Calu3 (cell line): ENCODE results near the gene DNAJC10. TPM values are rescaled to one million over a fixed set of nuclear protein-coding genes. Genes with fewer than 3 reads are reported as not detected.

ENCODE experiments used
- BruUV-seq: library from RNA; stranded (reverse); fragments of 400-500 nt; replicated peaks from 2 replicates; lab custom pipeline; 2021; lab: Mats Ljungman, UMichigan
- CTCF ChIA-PET: fragments of 300-600 bp; sonication (Branson Sonifier 250); formaldehyde crosslinking; loops from one replicate; lab custom pipeline; 2022; ENCODE audit warnings: antibody characterized with exemption; lab: Charles Lee
- DNase-seq: peaks from one replicate; pipeline ENCODE4 v3.0.0; 2022
- H3K27ac Mint-ChIP-seq: one replicate; pipeline ENCODE4 v1.8.0; 2022; ENCODE audit warnings: mixed read lengths; ENCODE audit not compliant: unreplicated experiment
- H3K27me3 Mint-ChIP-seq: one replicate; pipeline ENCODE4 v1.8.0; 2022; ENCODE audit warnings: mixed read lengths; ENCODE audit not compliant: unreplicated experiment
- H3K36me3 Mint-ChIP-seq: one replicate; pipeline ENCODE4 v1.8.0; 2022; ENCODE audit warnings: mild to moderate bottlenecking, moderate library complexity, mixed read lengths; ENCODE audit not compliant: insufficient read depth, unreplicated experiment
- H3K4me1 Mint-ChIP-seq: one replicate; pipeline ENCODE4 v1.8.0; 2022; ENCODE audit warnings: mild to moderate bottlenecking, low read depth, mixed read lengths; ENCODE audit not compliant: unreplicated experiment
- H3K4me3 Mint-ChIP-seq: one replicate; pipeline ENCODE4 v1.8.0; 2022; ENCODE audit warnings: mild to moderate bottlenecking, low read depth, moderate library complexity, mixed read lengths; ENCODE audit not compliant: unreplicated experiment
- H3K9me3 Mint-ChIP-seq: one replicate; pipeline ENCODE4 v1.8.0; 2022; ENCODE audit warnings: low read depth, mixed read lengths; ENCODE audit not compliant: unreplicated experiment
- CTCF ChIP-seq: fragments of 200-600 bp; IDR thresholded peaks from one replicate; pipeline ENCODE4 v1.8.0; 2022; ENCODE audit warnings: antibody characterized with exemption; ENCODE audit not compliant: unreplicated experiment
- intact Hi-C: fragments of 100-400 bp; cut with micrococcal nuclease; formaldehyde crosslinking; loops from one replicate; pipeline ENCODE4 v1.10.0; 2022; ENCODE audit not compliant: unreplicated experiment
- total RNA-seq: library from RNA; stranded (reverse); gene quantifications from 2 replicates; pipeline ENCODE4 v1.2.3, GENCODE V29; 2022

Gene DNAJC10
- total RNA-seq, 1 experiment from 2014 or later, result 210 TPM

DNA sequence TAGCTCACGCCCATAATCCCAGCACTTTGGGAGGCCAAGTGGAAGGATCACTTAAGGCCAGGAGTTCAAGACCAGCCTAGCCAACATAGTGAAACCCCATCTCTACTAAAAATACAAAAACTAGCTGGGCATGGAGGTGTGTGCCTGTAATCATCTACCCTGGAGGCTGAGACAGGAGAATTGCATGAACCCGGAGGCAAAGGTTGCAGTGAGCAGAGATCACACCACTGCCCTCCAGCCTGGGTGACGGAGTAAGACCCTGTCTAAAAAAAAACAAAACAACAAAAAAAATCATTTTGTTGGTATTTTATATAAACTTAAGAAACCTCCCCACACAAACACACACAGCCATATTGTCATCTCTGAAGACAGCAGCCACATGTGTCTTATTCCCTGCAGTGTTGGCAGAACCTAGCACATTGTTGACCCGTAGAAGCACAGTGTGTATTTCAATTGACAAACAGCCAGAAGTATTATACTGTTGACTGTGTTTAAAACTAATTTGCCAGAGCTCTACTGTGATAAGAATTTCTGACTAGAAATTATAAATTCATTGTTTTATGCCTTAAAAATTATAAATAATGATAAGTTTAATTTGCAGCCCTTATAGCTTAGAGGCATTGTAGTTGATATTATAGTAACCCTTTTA, 68.1 kb downstream of the DNAJC10 start:
- Mint-ChIP-seq H3K9me3 (no peaks in the 10 kb centered on the region), H3K36me3 (peaks cover 54% of the 10 kb centered on the region), H3K4me1 (no peaks in the 10 kb centered on the region), H3K27me3 (no peaks in the 10 kb centered on the region), H3K27ac (no peak overlapping the region), H3K4me3 (no peak overlapping the region)
- intact Hi-C loops, result loop anchor here (2.0 to 10.0 kb wide), 2 partner anchors 197 to 311 kb away; no protein-coding TSS in a partner anchor
- TF ChIP-seq CTCF, result no peak
- CTCF ChIA-PET, result interaction anchor here (0.6 kb wide), 1 partner anchor 220 kb away, joined by 3 read pairs; no protein-coding TSS in a partner anchor
- no TSS peak for BruUV-seq
- no peak for DNase-seq

- Mint-ChIP-seq H3K4me3 (no peak overlapping the region), H3K27ac (no peak overlapping the region), H3K36me3 (peaks cover 56% of the 10 kb centered on the region), H3K9me3 (no peaks in the 10 kb centered on the region), H3K27me3 (no peaks in the 10 kb centered on the region), H3K4me1 (no peaks in the 10 kb centered on the region)
- intact Hi-C loops, result loop anchor here (2.0 to 10.0 kb wide), 2 partner anchors 196 to 310 kb away; no protein-coding TSS in a partner anchor
- DNase-seq, result no peak
- BruUV-seq, result no TSS peak
- CTCF ChIA-PET, result no interaction called here
- no peak for TF ChIP-seq CTCF
These were observed 68.7 kb downstream of the DNAJC10 start for GRCh38 chr2:182784777-182785176.

DNA sequence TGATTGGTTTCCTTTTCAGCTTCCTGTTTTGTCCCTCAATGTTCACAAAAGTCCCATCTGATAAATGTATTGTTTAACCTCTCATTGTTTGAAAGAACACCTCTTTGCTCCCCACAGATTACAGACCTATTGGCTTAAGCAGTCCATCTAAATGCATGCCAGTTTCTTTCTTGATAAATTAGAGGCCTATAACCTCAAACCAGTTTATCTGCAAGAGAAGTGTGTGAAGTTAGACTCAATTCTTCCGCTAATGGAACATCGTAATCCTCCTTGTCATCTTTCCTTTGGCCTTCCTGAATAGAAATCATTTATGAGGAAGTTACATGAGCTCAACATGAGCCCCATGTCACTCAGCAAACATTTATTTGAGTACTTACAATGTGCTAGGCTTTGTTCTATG, 76.4 kb downstream of the DNAJC10 start:
- no peak for DNase-seq
- BruUV-seq, result no TSS peak
- CTCF ChIA-PET, result no interaction called here
- no peak for TF ChIP-seq CTCF
- Mint-ChIP-seq H3K4me3 (no peak overlapping the region), H3K4me1 (no peaks in the 10 kb centered on the region), H3K9me3 (no peaks in the 10 kb centered on the region), H3K36me3 (peaks cover 21% of the 10 kb centered on the region), H3K27ac (peak overlapping the region; percentile 6), H3K27me3 (no peaks in the 10 kb centered on the region)
- intact Hi-C loops, result no loop called here

DNA sequence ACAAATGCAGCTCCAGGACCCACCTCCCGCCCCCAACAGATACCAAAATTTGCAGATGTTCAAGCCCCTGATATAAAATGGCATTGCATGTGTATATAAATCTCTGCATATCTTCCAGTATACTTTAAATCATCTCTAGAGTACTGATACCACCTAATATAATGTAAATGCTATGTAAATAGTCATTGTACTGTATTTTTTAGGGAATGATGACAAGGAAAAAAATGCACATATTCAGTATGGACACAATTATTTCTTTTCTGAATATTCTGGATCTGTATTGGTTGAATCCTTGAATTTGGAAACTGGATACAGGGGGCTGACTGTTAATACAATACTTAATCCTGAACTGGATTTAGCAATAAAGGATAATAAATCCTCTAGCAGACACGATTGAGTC, 82.7 kb downstream of the DNAJC10 start:
- H3K9me3 Mint-ChIP-seq, result no peaks in the 10 kb centered on the region
- DNase-seq, result no peak
- no peak overlapping the region for H3K27ac Mint-ChIP-seq
- H3K4me3 Mint-ChIP-seq, result no peak overlapping the region
- CTCF ChIA-PET, result no interaction called here
- no peaks in the 10 kb centered on the region for H3K4me1 Mint-ChIP-seq
- no peaks in the 10 kb centered on the region for H3K27me3 Mint-ChIP-seq
- no peaks in the 10 kb centered on the region for H3K36me3 Mint-ChIP-seq
- no peak for TF ChIP-seq CTCF
- intact Hi-C loops, result no loop called here
- no TSS peak for BruUV-seq
